OCI-LY1 (cell line): ENCODE results near the gene STAM.
A peak's percentile ranks its signal among the peaks of the same experiment; 100 is the strongest.

Source experiments
- H2AFZ ChIP-seq: fragments of 200-600 bp; sonication (generic), shearing (Covaris generic); 2 replicates; pipeline ENCODE4 v1.6.0; 2014; ENCODE audit warnings: antibody characterized with exemption, mild to moderate bottlenecking, low read length
- H3F3A ChIP-seq: fragments of 200-600 bp; sonication (generic), shearing (Covaris generic); 2 replicates; pipeline ENCODE4 v1.6.0; 2014; ENCODE audit warnings: mild to moderate bottlenecking, antibody characterized with exemption, low read length, moderate library complexity; ENCODE audit not compliant: insufficient read depth
- H3K27ac ChIP-seq: fragments of 200-600 bp; sonication (generic); 2 replicates; pipeline ENCODE4 v1.5.1; 2014; ENCODE audit warnings: low read length, mixed run types, mild to moderate bottlenecking, low read depth; ENCODE audit not compliant: poor library complexity, severe bottlenecking
- H3K27me3 ChIP-seq: fragments of 200-600 bp; sonication (generic); 2 replicates; pipeline ENCODE4 v1.6.0; 2014; ENCODE audit warnings: antibody characterized with exemption, mild to moderate bottlenecking, low read length, moderate library complexity; ENCODE audit not compliant: insufficient read depth
- H3K36me3 ChIP-seq: fragments of 200-600 bp; sonication (generic); 2 replicates; pipeline ENCODE4 v1.6.1; 2014; ENCODE audit warnings: mild to moderate bottlenecking, antibody characterized with exemption, low read length, moderate library complexity, mixed read lengths; ENCODE audit not compliant: insufficient read depth
- H3K4me1 ChIP-seq: fragments of 200-600 bp; sonication (generic); 2 replicates; pipeline ENCODE4 v1.5.1; 2014; ENCODE audit warnings: mild to moderate bottlenecking, low read length, moderate library complexity; ENCODE audit not compliant: insufficient read depth, severe bottlenecking
- H3K4me2 ChIP-seq: fragments of 200-600 bp; sonication (generic), shearing (Covaris generic); 2 replicates; pipeline ENCODE4 v1.6.1; 2014; ENCODE audit warnings: low read length
- H3K4me3 ChIP-seq: fragments of 200-600 bp; sonication (generic); 2 replicates; pipeline ENCODE4 v1.5.1; 2014; ENCODE audit warnings: low read length, low read depth, mild to moderate bottlenecking, mixed read lengths; ENCODE audit not compliant: poor library complexity, severe bottlenecking
- H3K79me2 ChIP-seq: fragments of 200-600 bp; shearing (Covaris generic); 2 replicates; pipeline ENCODE4 v1.6.1; 2016; ENCODE audit warnings: mixed run types, low read length, mixed read lengths; ENCODE audit not compliant: insufficient read depth
- H3K9ac ChIP-seq: fragments of 200-600 bp; sonication (generic), shearing (Covaris generic); 2 replicates; pipeline ENCODE4 v1.6.1; 2014; ENCODE audit warnings: mild to moderate bottlenecking, low read length, mixed read lengths
- H3K9me2 ChIP-seq: fragments of 200-600 bp; sonication (generic), shearing (Covaris generic); 2 replicates; pipeline ENCODE4 v1.6.1; 2014; ENCODE audit warnings: low read depth, mild to moderate bottlenecking, low read length, mixed read lengths
- H3K9me3 ChIP-seq: fragments of 200-600 bp; shearing (Covaris generic); 2 replicates; pipeline ENCODE4 v1.6.1; 2014; ENCODE audit warnings: low read length, mixed read lengths
- H4K20me1 ChIP-seq: fragments of 200-600 bp; sonication (generic), shearing (Covaris generic); 2 replicates; pipeline ENCODE4 v1.6.0; 2016; ENCODE audit warnings: mild to moderate bottlenecking, low read length; ENCODE audit not compliant: insufficient read depth
- CTCF ChIP-seq: fragments of 200-600 bp; sonication (generic), shearing (Covaris generic); IDR thresholded peaks from 2 replicates; pipeline ENCODE4 v1.5.1; 2017; ENCODE audit warnings: mild to moderate bottlenecking, antibody characterized with exemption, low read length, moderate library complexity, mixed read lengths
- EZH2 ChIP-seq: fragments of 200-600 bp; sonication (generic), shearing (Covaris generic); IDR thresholded peaks from 2 replicates; pipeline ENCODE4 v1.8.0; 2017; ENCODE audit warnings: borderline replicate concordance, mixed run types, mild to moderate bottlenecking, antibody characterized with exemption, low read length, moderate library complexity, mixed read lengths

STAM gene

GRCh38 chr10:17617031-17617911, 26.7 kb upstream of the STAM start, which contains the start of gene HACD1:
Gene HACD1 (minus strand): TSS chr10:17617374. CDS start chr10:17617339, 35 bp downstream.
- no peaks in the 10 kb centered on the region for H3K9me3 ChIP-seq
- H3F3A ChIP-seq, result no peaks in the 10 kb centered on the region; the same call in 1 of the 2 replicates
- no peak within 1 kb of the TSS for H2AFZ ChIP-seq
- no peaks in the 10 kb centered on the region for H4K20me1 ChIP-seq
- H3K79me2 ChIP-seq, result no peaks in the 10 kb centered on the region
- H3K4me2 ChIP-seq, result peak within 1 kb of the TSS; percentile 60
- peaks cover 4% of the 10 kb centered on the region for H3K4me1 ChIP-seq
- TF ChIP-seq CTCF (no peak), EZH2 (no peak)
- H3K9me2 ChIP-seq, result no peaks in the 10 kb centered on the region
- H3K4me3 ChIP-seq, result peak within 1 kb of the TSS; percentile 59
- H3K36me3 ChIP-seq, result no peaks in the 10 kb centered on the region
- H3K27ac ChIP-seq, result no peak within 1 kb of the TSS
- H3K27me3 ChIP-seq, result no peaks in the 10 kb centered on the region; the same call in 1 of the 2 replicates
- H3K9ac ChIP-seq, result no peak within 1 kb of the TSS

GRCh38 chr10:17622061-17622460, 21.9 kb upstream of the STAM start:
- Histone ChIP-seq H3K36me3 (no peaks in the 10 kb centered on the region), H3K4me1 (peaks cover 4% of the 10 kb centered on the region), H3K9ac (no peak overlapping the region), H3K79me2 (no peaks in the 10 kb centered on the region), H2AFZ (no peak overlapping the region), H3K27me3 (no peaks in the 10 kb centered on the region; the same call in 1 of the 2 replicates), H3K9me2 (no peaks in the 10 kb centered on the region), H3K27ac (no peak overlapping the region), H3K4me2 (no peak overlapping the region), H4K20me1 (no peaks in the 10 kb centered on the region), H3K9me3 (no peaks in the 10 kb centered on the region), H3K4me3 (no peak overlapping the region), H3F3A (no peaks in the 10 kb centered on the region)
- TF ChIP-seq EZH2 (no peak), CTCF (no peak)

- no peak overlapping the region for H3K27ac ChIP-seq
- no peaks in the 10 kb centered on the region for H3K36me3 ChIP-seq
- H4K20me1 ChIP-seq, result no peaks in the 10 kb centered on the region
- H3K9ac ChIP-seq, result no peak overlapping the region
- TF ChIP-seq CTCF (no peak), EZH2 (no peak)
- no peaks in the 10 kb centered on the region for H3K9me2 ChIP-seq
- H3K9me3 ChIP-seq, result no peaks in the 10 kb centered on the region
- H3K27me3 ChIP-seq, result no peaks in the 10 kb centered on the region; the same call in 1 of the 2 replicates
- no peak overlapping the region for H3K4me3 ChIP-seq
- H3K4me2 ChIP-seq, result no peak overlapping the region
- H2AFZ ChIP-seq, result no peak overlapping the region
- no peaks in the 10 kb centered on the region for H3K4me1 ChIP-seq
- H3F3A ChIP-seq, result no peaks in the 10 kb centered on the region
- no peaks in the 10 kb centered on the region for H3K79me2 ChIP-seq
Measured at GRCh38 chr10:17624996-17625395, 19.0 kb upstream of the STAM start.
